ENCODE results near the gene SKAP2.

Gene SKAP2

GRCh38 chr7:26639111-26639510 is 225.3 kb downstream of the SKAP2 start:
- Histone ChIP-seq H3K36me3 (ENCODE audit: insufficient read depth, low read length) (no peaks in the 10 kb centered on the region), H3K4me3 (ENCODE audit: low read depth, low read length) (no peak overlapping the region), H3K27me3 (ENCODE audit: insufficient read depth, low read length) (peaks cover 16% of the 10 kb centered on the region), H2AFZ (ENCODE audit: low read length, unreplicated experiment) (no peak overlapping the region), H3K27ac (ENCODE audit: low read depth, low read length) (no peak overlapping the region), H3K4me1 (ENCODE audit: control insufficient read depth, insufficient read depth, low read length, unreplicated experiment) (no peaks in the 10 kb centered on the region), H3K79me2 (ENCODE audit: control insufficient read depth, insufficient read depth, low read length, unreplicated experiment) (no peaks in the 10 kb centered on the region)

GRCh38 chr7:26638140-26638539 is 226.2 kb downstream of the SKAP2 start:
- Histone ChIP-seq H3K79me2 (ENCODE audit: control insufficient read depth, insufficient read depth, low read length, unreplicated experiment) (no peaks in the 10 kb centered on the region), H3K27ac (ENCODE audit: low read depth, low read length) (no peak overlapping the region), H3K36me3 (ENCODE audit: insufficient read depth, low read length) (no peaks in the 10 kb centered on the region), H3K27me3 (ENCODE audit: insufficient read depth, low read length) (peaks cover 20% of the 10 kb centered on the region), H3K4me3 (ENCODE audit: low read depth, low read length) (no peak overlapping the region), H3K4me1 (ENCODE audit: control insufficient read depth, insufficient read depth, low read length, unreplicated experiment) (no peaks in the 10 kb centered on the region), H2AFZ (ENCODE audit: low read length, unreplicated experiment) (no peak overlapping the region)

- Histone ChIP-seq H3K27ac (ENCODE audit: low read depth, low read length) (no peak overlapping the region), H3K4me1 (ENCODE audit: control insufficient read depth, insufficient read depth, low read length, unreplicated experiment) (no peaks in the 10 kb centered on the region), H2AFZ (ENCODE audit: low read length, unreplicated experiment) (no peak overlapping the region), H3K36me3 (ENCODE audit: insufficient read depth, low read length) (no peaks in the 10 kb centered on the region), H3K4me3 (ENCODE audit: low read depth, low read length) (no peak overlapping the region), H3K27me3 (ENCODE audit: insufficient read depth, low read length) (peaks cover 20% of the 10 kb centered on the region), H3K79me2 (ENCODE audit: control insufficient read depth, insufficient read depth, low read length, unreplicated experiment) (no peaks in the 10 kb centered on the region)
These were observed 226.8 kb downstream of the SKAP2 start for GRCh38 chr7:26637610-26638009.

- Histone ChIP-seq H3K27ac (ENCODE audit: low read depth, low read length) (no peak overlapping the region), H3K36me3 (ENCODE audit: insufficient read depth, low read length) (no peaks in the 10 kb centered on the region), H2AFZ (ENCODE audit: low read length, unreplicated experiment) (no peak overlapping the region), H3K4me3 (ENCODE audit: low read depth, low read length) (no peak overlapping the region), H3K27me3 (ENCODE audit: insufficient read depth, low read length) (peaks cover 20% of the 10 kb centered on the region), H3K79me2 (ENCODE audit: control insufficient read depth, insufficient read depth, low read length, unreplicated experiment) (no peaks in the 10 kb centered on the region), H3K4me1 (ENCODE audit: control insufficient read depth, insufficient read depth, low read length, unreplicated experiment) (no peaks in the 10 kb centered on the region)
These were observed 227.6 kb downstream of the SKAP2 start for GRCh38 chr7:26636808-26637207.

GRCh38 chr7:26633557-26633956 is 230.8 kb downstream of the SKAP2 start:
- H3K4me1 ChIP-seq (ENCODE audit: control insufficient read depth, insufficient read depth, low read length, unreplicated experiment) = no peaks in the 10 kb centered on the region
- H3K36me3 ChIP-seq (ENCODE audit: insufficient read depth, low read length) = no peaks in the 10 kb centered on the region
- H2AFZ ChIP-seq (ENCODE audit: low read length, unreplicated experiment) = no peak overlapping the region
- no peak overlapping the region for H3K4me3 ChIP-seq (ENCODE audit: low read depth, low read length)
- no peak overlapping the region for H3K27ac ChIP-seq (ENCODE audit: low read depth, low read length)
- H3K79me2 ChIP-seq (ENCODE audit: control insufficient read depth, insufficient read depth, low read length, unreplicated experiment) = no peaks in the 10 kb centered on the region
- H3K27me3 ChIP-seq (ENCODE audit: insufficient read depth, low read length) = peaks cover 23% of the 10 kb centered on the region

GRCh38 chr7:26631601-26632000 is 232.8 kb downstream of the SKAP2 start:
- H3K36me3 ChIP-seq (ENCODE audit: insufficient read depth, low read length) = no peaks in the 10 kb centered on the region
- H3K4me3 ChIP-seq (ENCODE audit: low read depth, low read length) = no peak overlapping the region
- no peak overlapping the region for H3K27ac ChIP-seq (ENCODE audit: low read depth, low read length)
- H2AFZ ChIP-seq (ENCODE audit: low read length, unreplicated experiment) = no peak overlapping the region
- H3K79me2 ChIP-seq (ENCODE audit: control insufficient read depth, insufficient read depth, low read length, unreplicated experiment) = no peaks in the 10 kb centered on the region
- peaks cover 31% of the 10 kb centered on the region for H3K27me3 ChIP-seq (ENCODE audit: insufficient read depth, low read length)
- H3K4me1 ChIP-seq (ENCODE audit: control insufficient read depth, insufficient read depth, low read length, unreplicated experiment) = no peaks in the 10 kb centered on the region

- H3K27ac ChIP-seq (ENCODE audit: low read depth, low read length) = no peak overlapping the region
- H3K27me3 ChIP-seq (ENCODE audit: insufficient read depth, low read length) = peaks cover 26% of the 10 kb centered on the region; the same call in 1 of the 2 replicates
- H3K36me3 ChIP-seq (ENCODE audit: insufficient read depth, low read length) = no peaks in the 10 kb centered on the region
- no peak overlapping the region for H2AFZ ChIP-seq (ENCODE audit: low read length, unreplicated experiment)
- no peak overlapping the region for H3K4me3 ChIP-seq (ENCODE audit: low read depth, low read length)
- no peaks in the 10 kb centered on the region for H3K4me1 ChIP-seq (ENCODE audit: control insufficient read depth, insufficient read depth, low read length, unreplicated experiment)
- no peaks in the 10 kb centered on the region for H3K79me2 ChIP-seq (ENCODE audit: control insufficient read depth, insufficient read depth, low read length, unreplicated experiment)
These were observed 233.3 kb downstream of the SKAP2 start for GRCh38 chr7:26630941-26631580.

- no peak overlapping the region for H3K27ac ChIP-seq (ENCODE audit: low read depth, low read length)
These were observed 234.0 kb downstream of the SKAP2 start for GRCh38 chr7:26630361-26630760.

GRCh38 chr7:26629696-26630095 is 234.7 kb downstream of the SKAP2 start:
- Histone ChIP-seq H3K36me3 (ENCODE audit: insufficient read depth, low read length) (no peaks in the 10 kb centered on the region), H3K27ac (ENCODE audit: low read depth, low read length) (no peak overlapping the region), H3K4me1 (ENCODE audit: control insufficient read depth, insufficient read depth, low read length, unreplicated experiment) (no peaks in the 10 kb centered on the region), H3K79me2 (ENCODE audit: control insufficient read depth, insufficient read depth, low read length, unreplicated experiment) (no peaks in the 10 kb centered on the region), H3K27me3 (ENCODE audit: insufficient read depth, low read length) (peaks cover 31% of the 10 kb centered on the region; the same call in 1 of the 2 replicates), H3K4me3 (ENCODE audit: low read depth, low read length) (no peak overlapping the region), H2AFZ (ENCODE audit: low read length, unreplicated experiment) (no peak overlapping the region)

More at GRCh38 chr7:26630361-26630760, 234.0 kb downstream of the SKAP2 start:
- Histone ChIP-seq H3K79me2 (ENCODE audit: control insufficient read depth, insufficient read depth, low read length, unreplicated experiment) (no peaks in the 10 kb centered on the region), H3K36me3 (ENCODE audit: insufficient read depth, low read length) (no peaks in the 10 kb centered on the region), H3K4me1 (ENCODE audit: control insufficient read depth, insufficient read depth, low read length, unreplicated experiment) (no peaks in the 10 kb centered on the region), H3K27me3 (ENCODE audit: insufficient read depth, low read length) (peaks cover 27% of the 10 kb centered on the region; the same call in 1 of the 2 replicates), H2AFZ (ENCODE audit: low read length, unreplicated experiment) (no peak overlapping the region), H3K4me3 (ENCODE audit: low read depth, low read length) (no peak overlapping the region)

GRCh38 chr7:26627891-26628341 is 236.5 kb downstream of the SKAP2 start:
- no peaks in the 10 kb centered on the region for H3K4me1 ChIP-seq (ENCODE audit: control insufficient read depth, insufficient read depth, low read length, unreplicated experiment)
- no peak overlapping the region for H2AFZ ChIP-seq (ENCODE audit: low read length, unreplicated experiment)
- H3K79me2 ChIP-seq (ENCODE audit: control insufficient read depth, insufficient read depth, low read length, unreplicated experiment) = no peaks in the 10 kb centered on the region
- no peak overlapping the region for H3K27ac ChIP-seq (ENCODE audit: low read depth, low read length)
- no peaks in the 10 kb centered on the region for H3K36me3 ChIP-seq (ENCODE audit: insufficient read depth, low read length)
- H3K4me3 ChIP-seq (ENCODE audit: low read depth, low read length) = no peak overlapping the region
- peaks cover 28% of the 10 kb centered on the region; the same call in 1 of the 2 replicates for H3K27me3 ChIP-seq (ENCODE audit: insufficient read depth, low read length)

- no peaks in the 10 kb centered on the region for H3K4me1 ChIP-seq (ENCODE audit: control insufficient read depth, insufficient read depth, low read length, unreplicated experiment)
- no peak overlapping the region for H2AFZ ChIP-seq (ENCODE audit: low read length, unreplicated experiment)
- H3K4me3 ChIP-seq (ENCODE audit: low read depth, low read length) = no peak overlapping the region
- H3K27me3 ChIP-seq (ENCODE audit: insufficient read depth, low read length) = peaks cover 30% of the 10 kb centered on the region; the same call in 1 of the 2 replicates
- no peaks in the 10 kb centered on the region for H3K79me2 ChIP-seq (ENCODE audit: control insufficient read depth, insufficient read depth, low read length, unreplicated experiment)
- H3K36me3 ChIP-seq (ENCODE audit: insufficient read depth, low read length) = no peaks in the 10 kb centered on the region
- H3K27ac ChIP-seq (ENCODE audit: low read depth, low read length) = no peak overlapping the region
These were observed 237.2 kb downstream of the SKAP2 start for GRCh38 chr7:26627221-26627620.
